Epithelial cell of proximal tubule (primary cell): ENCODE results near the gene PLA2G2D. TPM values are rescaled to one million over a fixed set of nuclear protein-coding genes. Genes with fewer than 3 reads are reported as not detected.

Experiments used
- DNase-seq: peaks from one replicate; pipeline ENCODE4 v3.0.0-alpha.2; 2011; ENCODE audit warnings: low read depth
- H3K4me3 ChIP-seq: 2 replicates; pipeline ENCODE4 v1.5.1; 2011; ENCODE audit warnings: low read depth, mild to moderate bottlenecking, low read length
- total RNA-seq: library from RNA; depleted of rRNA; stranded (reverse); fragments of >200 nt; gene quantifications from 2 replicates; pipeline ENCODE4 v1.2.3, GENCODE V29; 2015
- TF ChIP-seq, protein P1 (sequence below): conservative IDR thresholded peaks from 2 replicates; pipeline ENCODE4 v1.5.1; 2012; ENCODE audit warnings: low read depth, mild to moderate bottlenecking, low read length

Gene PLA2G2D
- total RNA-seq, 1 donor from 2014 or later, result not detected

DNA sequence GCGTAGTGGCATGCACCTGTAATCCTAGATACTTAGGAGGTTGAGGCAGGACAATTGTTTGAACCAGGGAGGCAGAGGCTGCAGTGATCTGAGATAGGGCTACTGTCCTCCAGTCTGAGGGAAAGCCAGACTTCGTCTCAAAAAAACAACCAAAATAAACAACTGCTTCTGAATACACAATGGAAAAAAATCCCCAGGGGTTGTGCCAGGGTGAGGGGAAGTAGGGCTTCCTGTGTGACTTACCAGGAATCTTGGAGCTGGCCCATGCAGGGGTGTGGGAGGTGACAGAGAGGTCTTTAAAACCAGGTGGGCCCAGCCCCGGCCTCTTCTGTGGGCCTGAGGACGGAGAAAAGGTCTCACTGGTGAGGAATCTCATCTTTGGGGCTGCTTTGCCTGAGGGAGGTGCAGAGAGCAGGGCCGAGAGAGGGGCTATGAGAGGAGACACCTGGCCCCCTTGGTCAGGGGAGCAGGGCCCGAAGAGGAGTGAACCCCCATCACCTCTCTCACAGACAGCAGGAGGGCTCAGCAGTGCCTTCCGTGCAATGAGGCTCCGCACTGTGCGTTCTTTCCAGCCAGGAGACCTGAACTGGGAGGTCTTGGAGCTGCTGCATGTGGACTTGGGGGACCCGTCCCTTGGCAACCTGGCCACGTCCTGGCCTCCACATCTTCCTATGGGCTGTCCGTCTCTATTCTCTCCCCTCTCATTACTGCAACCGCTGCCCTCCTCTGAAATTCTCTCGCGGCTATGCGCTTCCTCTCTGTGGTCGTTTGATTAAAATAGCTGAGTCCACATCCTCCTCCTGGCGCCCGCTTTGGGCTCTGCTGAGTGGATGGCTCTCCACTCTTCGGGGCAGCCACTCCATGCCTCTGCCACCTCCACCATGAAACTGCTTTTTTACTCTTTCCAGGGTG, 38.6 kb downstream of the PLA2G2D start:
- TF ChIP-seq, protein P1, sequence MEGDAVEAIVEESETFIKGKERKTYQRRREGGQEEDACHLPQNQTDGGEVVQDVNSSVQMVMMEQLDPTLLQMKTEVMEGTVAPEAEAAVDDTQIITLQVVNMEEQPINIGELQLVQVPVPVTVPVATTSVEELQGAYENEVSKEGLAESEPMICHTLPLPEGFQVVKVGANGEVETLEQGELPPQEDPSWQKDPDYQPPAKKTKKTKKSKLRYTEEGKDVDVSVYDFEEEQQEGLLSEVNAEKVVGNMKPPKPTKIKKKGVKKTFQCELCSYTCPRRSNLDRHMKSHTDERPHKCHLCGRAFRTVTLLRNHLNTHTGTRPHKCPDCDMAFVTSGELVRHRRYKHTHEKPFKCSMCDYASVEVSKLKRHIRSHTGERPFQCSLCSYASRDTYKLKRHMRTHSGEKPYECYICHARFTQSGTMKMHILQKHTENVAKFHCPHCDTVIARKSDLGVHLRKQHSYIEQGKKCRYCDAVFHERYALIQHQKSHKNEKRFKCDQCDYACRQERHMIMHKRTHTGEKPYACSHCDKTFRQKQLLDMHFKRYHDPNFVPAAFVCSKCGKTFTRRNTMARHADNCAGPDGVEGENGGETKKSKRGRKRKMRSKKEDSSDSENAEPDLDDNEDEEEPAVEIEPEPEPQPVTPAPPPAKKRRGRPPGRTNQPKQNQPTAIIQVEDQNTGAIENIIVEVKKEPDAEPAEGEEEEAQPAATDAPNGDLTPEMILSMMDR, result no peak
- no peak for DNase-seq
- H3K4me3 ChIP-seq, result no peak overlapping the region

DNA sequence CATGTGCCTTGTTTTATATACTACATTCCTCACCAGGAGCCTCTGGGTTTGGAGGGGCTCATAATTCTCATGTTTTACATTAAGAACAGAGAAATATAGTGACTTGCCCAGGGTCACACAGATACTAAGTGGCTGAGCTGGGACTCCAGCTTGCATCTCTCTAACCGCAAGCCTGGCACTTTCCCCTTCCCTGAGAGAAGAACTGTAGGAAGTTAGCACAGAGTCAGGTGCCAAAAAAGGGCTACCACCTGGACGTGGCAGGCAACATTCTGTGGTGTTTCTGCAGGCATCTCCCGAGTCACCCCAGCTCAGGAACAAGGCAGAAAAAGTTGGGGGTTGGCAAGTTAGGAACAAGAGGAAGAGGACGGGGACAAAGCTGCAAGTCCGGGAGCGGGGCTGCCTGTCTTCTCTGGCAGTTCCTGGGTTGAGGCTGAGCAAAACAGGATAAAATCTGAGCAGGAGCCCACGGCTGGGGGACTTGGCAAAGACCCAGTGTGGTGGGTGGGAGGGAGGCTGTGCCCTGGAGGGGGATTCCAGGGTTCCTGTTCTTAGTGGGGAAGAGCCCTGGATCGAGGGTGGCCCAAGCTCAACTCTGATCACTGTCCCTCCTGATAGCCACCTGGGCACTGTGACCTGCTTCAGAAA, 39.6 kb downstream of the PLA2G2D start:
- TF ChIP-seq, protein P1, result no peak
- no peak for DNase-seq
- H3K4me3 ChIP-seq, result no peak overlapping the region

DNA sequence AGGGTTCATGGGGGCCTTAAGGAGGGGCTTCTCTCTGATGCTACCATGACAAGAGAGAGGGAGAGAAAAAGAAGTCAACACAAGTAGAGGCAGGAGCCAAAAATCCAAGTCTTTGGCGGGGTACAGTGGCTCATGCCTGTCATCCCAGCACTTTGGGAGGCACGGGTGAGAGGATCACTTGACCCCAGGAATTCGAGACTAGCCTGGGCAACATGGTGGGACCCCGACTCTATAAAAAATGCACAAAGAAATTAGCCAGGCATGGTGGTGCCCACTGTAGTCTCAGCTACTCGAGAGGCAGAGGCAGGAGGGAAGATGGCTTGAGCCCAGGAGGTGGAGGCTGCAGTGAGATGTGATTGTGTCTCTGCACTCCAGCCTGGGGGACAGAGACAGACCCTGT, 40.6 kb downstream of the PLA2G2D start:
- TF ChIP-seq, protein P1, result no peak
- no peak for DNase-seq
- H3K4me3 ChIP-seq, result no peak overlapping the region

DNA sequence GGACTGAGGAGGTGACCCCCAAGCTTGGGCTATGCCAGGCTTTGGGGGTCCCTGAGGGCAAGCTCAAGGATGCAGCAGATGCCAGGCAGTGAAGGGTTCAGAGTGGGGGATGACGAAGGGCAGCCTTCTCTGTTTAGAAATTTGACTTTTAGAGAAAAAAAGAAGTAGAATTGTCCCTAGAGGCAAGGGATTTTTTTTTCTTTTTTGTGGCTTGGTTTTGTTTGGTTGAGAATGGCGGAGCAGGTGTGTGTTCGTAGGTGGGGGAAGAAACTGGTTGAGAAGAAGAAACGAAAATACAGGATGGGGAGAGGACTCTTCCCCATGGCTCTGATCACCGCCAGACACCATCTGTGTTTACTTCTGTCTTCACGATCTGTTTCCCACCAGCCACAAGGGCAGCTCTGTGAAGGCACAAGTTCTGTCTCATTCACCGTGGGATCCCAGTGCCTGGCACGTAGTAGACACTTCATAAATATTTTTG, 41.1 kb downstream of the PLA2G2D start:
- no peak overlapping the region for H3K4me3 ChIP-seq
- TF ChIP-seq, protein P1, result no peak
- DNase-seq, result no peak

DNA sequence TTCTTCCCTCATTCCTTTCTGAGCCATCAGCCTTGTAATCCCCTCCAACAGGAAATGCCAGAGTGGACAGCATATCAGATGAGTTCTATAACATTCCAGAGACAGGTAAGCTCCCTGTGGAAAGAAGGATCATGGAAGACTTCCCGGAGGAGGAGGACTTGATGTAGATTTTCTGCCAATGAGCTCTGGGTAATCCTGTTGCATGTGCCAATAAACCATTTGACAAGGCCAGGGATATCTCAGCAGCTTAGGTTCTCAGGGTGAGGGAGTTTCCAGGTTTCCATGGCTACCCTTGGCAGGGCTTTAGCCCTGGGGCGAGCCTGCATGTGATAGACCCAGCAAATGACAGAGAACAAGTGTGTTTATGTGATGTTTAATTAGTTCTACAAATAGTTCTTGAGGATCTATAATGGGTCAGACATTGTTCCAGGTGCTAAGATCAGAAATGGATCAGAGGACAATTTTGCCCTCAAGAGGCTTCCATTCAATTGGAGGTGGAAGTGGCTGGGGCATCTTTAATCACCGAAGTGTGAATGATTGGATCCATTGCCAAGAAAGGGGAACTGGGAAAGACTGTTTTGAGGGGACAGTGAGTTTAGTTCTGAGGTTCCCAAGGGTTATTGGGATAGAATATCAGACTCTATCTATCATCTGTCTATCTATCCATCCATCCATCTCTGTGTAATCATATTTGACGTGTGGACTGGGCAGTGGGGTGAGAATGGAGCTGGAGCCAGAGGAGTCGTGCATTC, 42.5 kb downstream of the PLA2G2D start:
- TF ChIP-seq, protein P1, result no peak
- no peak overlapping the region for H3K4me3 ChIP-seq
- DNase-seq, result no peak

DNA sequence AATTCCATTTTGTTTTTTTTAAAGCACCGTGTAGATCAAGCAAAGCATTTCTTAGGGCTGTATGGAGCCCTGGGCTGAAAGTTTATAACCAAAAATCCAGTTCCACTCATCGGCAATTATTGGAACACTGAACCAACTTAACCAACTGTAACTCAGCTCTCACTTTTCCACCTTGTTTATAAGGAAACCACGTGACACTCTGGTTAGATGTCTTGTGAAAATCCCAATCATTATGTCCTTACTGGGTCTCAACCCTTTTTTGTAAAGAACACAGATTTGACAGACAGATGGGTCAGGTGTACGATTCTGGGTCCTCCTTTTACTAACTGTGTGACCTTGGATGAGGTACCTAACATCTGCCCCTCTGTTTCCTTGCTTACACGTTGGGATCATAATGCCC, 43.1 kb downstream of the PLA2G2D start:
- TF ChIP-seq, protein P1, result no peak
- DNase-seq, result no peak
- H3K4me3 ChIP-seq, result no peak overlapping the region
